Adipocyte (in vitro differentiated cells): ENCODE results near the gene F3.

Experiments
- DNase-seq: peaks from one replicate; pipeline ENCODE4 v3.0.0-alpha.2; 2015; ENCODE audit warnings: low read depth
- H3K27me3 ChIP-seq: replicated peaks from 2 replicates; pipeline ENCODE4 v1.7.0; 2013; ENCODE audit warnings: mild to moderate bottlenecking, low read length, moderate library complexity; ENCODE audit not compliant: control insufficient read depth, insufficient read depth
- H3K36me3 ChIP-seq: 2 replicates; pipeline ENCODE4 v1.7.0; 2013; ENCODE audit warnings: low read length, mild to moderate bottlenecking, moderate library complexity; ENCODE audit not compliant: control insufficient read depth, insufficient read depth, severe bottlenecking
- H3K4me1 ChIP-seq: 2 replicates; pipeline ENCODE4 v1.7.0; 2013; ENCODE audit warnings: mild to moderate bottlenecking, low read length, moderate library complexity; ENCODE audit not compliant: control insufficient read depth, insufficient read depth
- H3K4me3 ChIP-seq: 2 replicates; pipeline ENCODE4 v1.7.0; 2013; ENCODE audit warnings: mild to moderate bottlenecking, low read length, moderate library complexity
- H3K9ac ChIP-seq: 2 replicates; pipeline ENCODE4 v1.7.0; 2013; ENCODE audit warnings: mild to moderate bottlenecking, low read length, moderate library complexity
- H3K9me3 ChIP-seq: 2 replicates; pipeline ENCODE4 v1.7.0; 2013; ENCODE audit warnings: mild to moderate bottlenecking, low read length, moderate library complexity; ENCODE audit not compliant: control insufficient read depth

Gene F3

DNA sequence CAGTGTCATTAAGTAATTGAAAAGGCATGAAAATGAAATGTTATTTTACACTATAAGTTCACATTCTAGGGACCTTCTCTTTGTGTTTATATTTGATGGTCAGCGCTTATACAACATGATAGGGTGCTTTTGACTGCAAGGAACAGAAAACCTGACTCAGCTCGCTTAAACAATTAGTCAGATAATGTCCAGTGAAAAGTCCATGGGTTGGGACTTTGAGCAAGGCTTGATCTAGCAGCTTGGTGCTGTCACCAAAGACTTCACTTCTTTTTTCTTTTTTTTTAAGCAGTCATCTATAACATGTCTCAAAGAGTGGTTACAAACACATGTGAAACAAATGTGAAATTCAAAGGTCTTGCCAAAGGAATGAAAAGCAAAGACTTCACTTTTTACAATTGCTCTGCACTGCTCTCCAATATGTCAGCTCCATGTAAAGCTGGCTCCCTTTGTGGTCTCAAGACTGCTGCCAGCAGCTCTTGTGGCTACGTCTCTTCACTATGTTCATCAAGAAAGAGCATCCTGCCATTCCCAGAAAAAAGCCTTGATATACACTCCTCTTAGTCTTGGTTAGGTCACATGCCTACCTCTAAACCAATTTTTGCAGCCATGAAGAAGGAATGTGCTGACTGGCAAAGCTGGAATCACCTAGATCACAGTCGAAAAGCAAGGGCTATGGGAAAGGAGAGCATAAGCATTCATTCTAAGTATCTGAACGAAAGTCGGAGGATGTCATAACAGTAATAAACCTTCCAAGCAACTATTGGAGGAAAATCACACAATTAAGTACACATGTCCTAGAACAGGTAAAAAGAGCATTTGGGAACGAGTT lies 15.2 kb downstream of the F3 start:
- H3K4me3 ChIP-seq = no peak overlapping the region
- DNase-seq = no peak
- no peaks in the 10 kb centered on the region for H3K27me3 ChIP-seq
- no peaks in the 10 kb centered on the region for H3K9me3 ChIP-seq
- peaks cover 9% of the 10 kb centered on the region for H3K4me1 ChIP-seq
- H3K9ac ChIP-seq = no peak overlapping the region
- H3K36me3 ChIP-seq = peaks cover 30% of the 10 kb centered on the region

DNA sequence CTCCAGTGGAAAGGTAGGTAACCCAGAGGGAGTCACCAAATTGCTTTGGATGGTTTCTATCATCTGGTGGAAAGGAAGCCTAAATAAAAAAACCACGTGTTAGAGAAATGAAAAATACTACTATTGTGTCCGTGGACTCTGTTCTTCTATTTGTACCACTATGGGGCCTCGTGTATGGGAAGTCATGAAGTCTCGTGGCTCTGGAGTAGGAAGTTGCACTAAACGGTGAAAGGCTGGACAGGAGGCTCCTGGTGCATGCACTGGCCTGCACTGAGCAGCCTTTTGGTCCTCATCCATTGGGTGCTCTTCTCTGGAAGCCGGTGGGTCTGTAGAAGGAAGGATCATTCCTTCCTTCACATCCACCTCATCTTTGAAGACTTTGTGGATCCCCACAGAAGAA lies 17.0 kb downstream of the F3 start:
- H3K4me3 ChIP-seq = no peak overlapping the region
- DNase-seq = no peak
- H3K9me3 ChIP-seq = no peaks in the 10 kb centered on the region
- no peak overlapping the region for H3K9ac ChIP-seq
- no peaks in the 10 kb centered on the region for H3K27me3 ChIP-seq
- H3K36me3 ChIP-seq = peaks cover 12% of the 10 kb centered on the region
- H3K4me1 ChIP-seq = peaks cover 16% of the 10 kb centered on the region

DNA sequence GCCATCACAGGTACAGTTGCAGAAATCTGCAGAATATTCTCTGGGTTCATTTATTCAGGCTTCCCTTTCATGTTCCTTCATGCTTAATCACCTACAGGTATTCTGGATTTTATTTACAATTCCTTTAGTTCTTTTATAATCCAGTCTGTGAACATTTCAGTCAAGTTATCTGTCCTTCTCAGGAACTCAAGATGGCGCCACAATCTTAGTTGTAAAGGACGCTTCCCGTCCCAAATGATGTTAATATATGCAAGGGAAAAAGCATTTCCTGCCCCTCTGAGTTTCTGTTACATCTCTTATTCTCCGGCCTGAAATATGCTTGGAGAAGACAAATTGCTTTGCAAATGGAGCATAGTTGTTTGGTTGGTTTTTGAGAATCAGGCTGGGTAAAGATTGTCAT lies 19.3 kb downstream of the F3 start:
- H3K27me3 ChIP-seq = no peaks in the 10 kb centered on the region
- no peaks in the 10 kb centered on the region for H3K36me3 ChIP-seq
- H3K9me3 ChIP-seq = no peaks in the 10 kb centered on the region
- H3K4me1 ChIP-seq = peaks cover 6% of the 10 kb centered on the region
- peak; percentile 86 for DNase-seq
- peak overlapping the region; percentile 27 for H3K9ac ChIP-seq
- H3K4me3 ChIP-seq = no peak overlapping the region

DNA sequence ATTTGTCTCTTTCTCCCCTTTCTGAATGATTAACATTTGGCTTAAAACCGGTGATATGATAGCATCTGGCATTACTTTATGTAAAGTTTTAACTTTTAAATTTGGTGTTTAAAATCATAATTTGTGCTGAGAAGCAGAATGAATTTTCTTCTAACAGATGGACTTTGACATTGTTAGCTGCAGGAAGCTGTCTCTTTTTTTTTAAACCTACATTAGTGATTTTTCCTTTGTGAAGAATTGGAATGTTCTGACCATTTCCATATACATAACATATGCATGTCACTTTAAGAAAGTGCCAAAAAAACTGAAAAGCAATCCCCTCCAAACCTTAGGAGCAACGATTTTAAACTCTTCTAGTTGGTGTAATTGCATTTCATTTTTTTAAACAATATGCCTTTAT lies 22.2 kb downstream of the F3 start:
- Histone ChIP-seq H3K9ac (no peak overlapping the region), H3K4me3 (no peak overlapping the region), H3K27me3 (no peaks in the 10 kb centered on the region), H3K4me1 (peaks cover 12% of the 10 kb centered on the region), H3K9me3 (no peaks in the 10 kb centered on the region), H3K36me3 (no peaks in the 10 kb centered on the region)
- no peak for DNase-seq

DNA sequence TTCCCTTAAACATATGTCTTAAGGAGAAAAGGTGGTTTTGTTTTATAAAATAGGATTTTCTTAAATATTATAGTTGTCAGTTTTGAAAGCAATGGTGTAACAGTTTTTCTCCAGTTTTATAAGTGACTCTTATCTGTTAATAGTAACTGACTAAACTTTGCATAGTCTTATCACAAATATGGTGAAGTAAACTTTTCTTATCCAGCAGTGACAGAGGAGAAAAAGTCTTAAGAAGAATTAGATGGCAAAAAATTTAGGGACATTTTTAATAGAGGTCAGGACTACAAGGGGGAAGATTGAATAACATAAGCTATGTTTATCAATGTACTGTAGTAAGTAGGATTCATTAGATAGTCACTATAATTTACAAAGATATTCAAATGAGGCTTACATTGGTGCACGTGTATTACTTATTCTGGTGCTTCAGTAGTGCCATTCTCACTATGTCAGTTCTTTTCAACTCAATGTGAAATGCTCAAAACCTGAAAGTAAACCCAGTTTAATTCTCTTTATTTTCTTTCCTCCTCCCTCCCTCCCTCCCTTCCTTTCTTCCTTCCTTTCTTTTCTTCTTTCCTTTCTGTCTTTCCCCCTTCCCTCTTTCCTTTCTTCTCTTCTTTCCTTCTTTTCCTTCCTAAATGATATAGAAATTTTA lies 26.1 kb downstream of the F3 start:
- Histone ChIP-seq H3K4me3 (no peak overlapping the region), H3K9ac (no peak overlapping the region), H3K36me3 (no peaks in the 10 kb centered on the region), H3K4me1 (peaks cover 7% of the 10 kb centered on the region), H3K27me3 (no peaks in the 10 kb centered on the region), H3K9me3 (no peaks in the 10 kb centered on the region)
- DNase-seq = no peak

DNA sequence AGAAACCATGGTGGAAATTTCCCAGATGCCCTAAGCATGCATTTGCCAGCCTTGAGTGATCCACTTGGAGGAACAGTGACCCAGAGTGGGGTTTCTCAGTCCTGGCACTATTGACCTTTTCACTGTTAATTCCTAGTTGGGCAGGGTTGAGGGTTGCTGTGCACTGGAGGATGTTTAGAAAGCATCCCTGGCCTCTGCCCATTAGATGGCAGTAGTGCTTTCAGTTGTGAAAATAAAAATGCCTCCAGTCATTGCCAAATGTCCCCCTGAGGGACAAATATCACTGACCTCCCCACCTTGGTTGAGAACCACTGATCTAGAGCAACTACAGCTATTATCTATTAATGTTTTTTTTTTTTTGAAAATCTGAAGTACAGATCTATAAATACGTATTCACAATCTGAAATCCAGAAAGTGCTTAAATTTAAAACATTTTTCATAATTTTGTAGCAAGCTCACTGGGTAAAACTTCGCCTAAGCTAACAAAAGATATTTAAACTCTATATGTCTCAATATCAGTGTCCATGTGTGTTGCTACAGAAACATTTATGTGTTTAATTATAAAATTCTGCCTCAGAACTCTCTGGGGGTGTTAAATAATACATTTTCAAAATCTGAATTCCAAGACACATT lies 27.3 kb downstream of the F3 start:
- DNase-seq = peak; percentile 64
- Histone ChIP-seq H3K9me3 (no peaks in the 10 kb centered on the region), H3K4me1 (peaks cover 6% of the 10 kb centered on the region), H3K27me3 (no peaks in the 10 kb centered on the region), H3K4me3 (no peak overlapping the region), H3K36me3 (no peaks in the 10 kb centered on the region), H3K9ac (no peak overlapping the region)

DNA sequence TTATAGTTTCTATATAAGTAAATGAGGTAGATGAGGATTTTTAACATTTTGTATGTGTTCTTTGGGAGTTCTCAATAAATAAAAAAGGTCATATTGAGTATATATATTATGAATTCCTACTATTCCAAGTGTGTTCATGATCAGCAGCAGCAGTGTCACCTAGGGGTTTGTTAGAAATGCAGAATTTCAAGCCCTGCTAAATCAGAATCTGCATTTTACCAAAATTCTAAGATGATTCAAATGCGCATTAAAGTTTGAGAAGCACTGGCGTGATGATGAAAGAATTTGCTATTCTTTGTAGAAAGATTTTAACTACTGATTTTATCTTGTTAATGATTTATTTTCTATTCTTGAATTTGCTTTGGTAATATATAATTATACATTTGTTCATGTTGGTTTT lies 28.7 kb downstream of the F3 start:
- Histone ChIP-seq H3K4me3 (no peak overlapping the region), H3K27me3 (no peaks in the 10 kb centered on the region), H3K9me3 (no peaks in the 10 kb centered on the region), H3K9ac (no peak overlapping the region), H3K4me1 (peaks cover 6% of the 10 kb centered on the region), H3K36me3 (no peaks in the 10 kb centered on the region)
- DNase-seq = no peak

DNA sequence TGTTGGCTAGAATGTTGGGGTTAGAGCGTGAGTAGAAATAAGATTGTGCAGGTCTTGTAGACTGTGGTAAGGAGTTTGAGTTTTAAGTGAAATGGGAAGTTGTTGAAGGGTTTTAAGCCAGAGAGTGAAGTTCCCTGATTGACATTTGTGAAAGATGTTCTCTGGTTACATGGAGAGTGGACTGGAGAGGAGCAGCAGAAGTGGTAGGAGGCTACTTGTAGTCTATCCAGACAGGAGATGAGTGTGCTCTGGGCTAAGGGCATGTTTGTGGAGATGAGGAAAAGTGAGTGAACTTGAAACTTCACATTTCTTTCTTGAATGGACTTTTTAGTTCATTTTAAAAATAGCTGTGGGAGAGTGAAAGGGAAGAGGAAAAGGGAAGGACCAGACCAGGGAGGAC lies 37.0 kb downstream of the F3 start:
- no peak overlapping the region for H3K9ac ChIP-seq
- no peak overlapping the region for H3K4me3 ChIP-seq
- H3K9me3 ChIP-seq = no peaks in the 10 kb centered on the region
- no peaks in the 10 kb centered on the region for H3K27me3 ChIP-seq
- no peaks in the 10 kb centered on the region for H3K4me1 ChIP-seq
- H3K36me3 ChIP-seq = peaks cover 47% of the 10 kb centered on the region
- no peak for DNase-seq

DNA sequence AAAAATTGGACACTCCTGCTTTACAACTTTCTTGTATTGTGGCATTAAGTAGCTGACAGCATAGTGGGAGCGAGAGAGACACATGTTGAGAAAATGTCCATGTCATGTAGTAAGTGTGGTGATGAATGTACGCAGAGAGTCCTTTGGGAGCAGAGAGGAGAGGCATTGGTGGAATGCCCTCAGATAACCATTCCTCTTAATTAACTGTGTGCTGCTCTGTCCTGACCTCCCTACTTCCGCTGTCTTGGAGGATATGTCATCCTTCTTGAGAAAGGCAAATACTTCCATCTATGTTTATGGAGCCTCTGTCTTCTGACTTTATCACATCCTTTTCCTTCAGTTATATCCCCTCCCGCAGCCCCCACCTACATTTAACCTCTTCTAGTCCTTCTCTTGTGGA lies 38.4 kb downstream of the F3 start:
- Histone ChIP-seq H3K4me3 (no peak overlapping the region), H3K36me3 (peaks cover 61% of the 10 kb centered on the region), H3K9me3 (no peaks in the 10 kb centered on the region), H3K27me3 (no peaks in the 10 kb centered on the region), H3K9ac (no peak overlapping the region), H3K4me1 (no peaks in the 10 kb centered on the region)
- no peak for DNase-seq

DNA sequence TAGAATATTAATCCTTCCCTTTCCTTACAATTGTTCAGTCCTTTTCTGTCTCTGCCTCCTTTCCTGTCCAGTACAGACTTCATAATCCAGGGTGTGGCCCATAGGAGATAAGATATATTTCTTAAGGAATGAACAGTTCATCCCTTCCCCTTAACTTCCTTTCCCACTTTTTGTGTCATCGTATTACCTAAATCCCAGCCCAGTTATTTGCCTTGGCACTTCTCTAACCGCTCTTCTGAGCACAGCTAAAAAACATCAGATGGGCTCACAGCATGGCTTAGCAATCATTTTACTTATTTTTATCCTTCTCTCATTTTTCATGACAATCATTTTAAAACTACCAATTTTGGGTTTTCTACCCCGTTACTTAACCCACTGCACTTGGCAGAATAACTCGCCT lies 39.6 kb downstream of the F3 start:
- no peak overlapping the region for H3K4me3 ChIP-seq
- H3K27me3 ChIP-seq = no peaks in the 10 kb centered on the region
- no peak for DNase-seq
- no peaks in the 10 kb centered on the region for H3K9me3 ChIP-seq
- no peak overlapping the region for H3K9ac ChIP-seq
- no peaks in the 10 kb centered on the region for H3K4me1 ChIP-seq
- peaks cover 62% of the 10 kb centered on the region for H3K36me3 ChIP-seq

DNA sequence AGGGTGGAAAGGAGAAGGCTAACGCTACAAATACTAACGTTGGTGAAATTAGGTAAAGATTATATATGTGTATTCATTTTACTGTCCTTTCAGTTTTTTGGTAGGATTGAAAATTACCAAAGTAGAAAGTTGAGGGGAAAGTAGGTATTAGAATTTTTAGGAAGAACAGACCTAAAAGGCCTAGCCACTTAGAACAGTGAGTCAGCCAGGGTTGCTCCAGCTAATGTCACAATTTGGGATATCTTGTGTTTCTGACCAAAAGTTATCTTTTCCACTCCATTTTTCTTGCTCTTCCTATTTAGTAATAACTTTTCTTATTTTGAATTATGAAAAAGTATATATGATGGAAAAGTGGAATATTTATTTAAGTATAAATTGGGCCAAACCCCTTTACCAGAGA lies 40.1 kb downstream of the F3 start:
- Histone ChIP-seq H3K9me3 (no peaks in the 10 kb centered on the region), H3K27me3 (no peaks in the 10 kb centered on the region), H3K9ac (no peak overlapping the region), H3K4me3 (no peak overlapping the region), H3K36me3 (peaks cover 60% of the 10 kb centered on the region), H3K4me1 (no peaks in the 10 kb centered on the region)
- DNase-seq = no peak
